HCT116 (cell line): ENCODE data around the gene CDCA4. TPM values are rescaled to one million over a fixed set of nuclear protein-coding genes. Genes with fewer than 3 reads are reported as not detected.

Source experiments
- ATAC-seq: fragments of 200-7000 bp; cut with Tn5 transposase; 2 replicates; pipeline ENCODE4 v1.9.1; 2020; ENCODE audit warnings: mild to moderate bottlenecking, moderate library complexity
- BruUV-seq: library from RNA; stranded (reverse); fragments of 400-500 nt; replicated peaks from 2 replicates; lab custom pipeline; 2021; lab: Mats Ljungman, UMichigan
- CTCF ChIA-PET: fragments of 300-600 bp; sonication (Branson Sonifier 250); formaldehyde crosslinking; loops from one replicate; lab custom pipeline; 2021; ENCODE audit warnings: antibody characterized with exemption; lab: Charles Lee
- POLR2A ChIA-PET: fragments of 300-600, 350-600 bp; sonication (Branson Sonifier 250); formaldehyde crosslinking; loops from one replicate; lab custom pipeline; 2021; ENCODE audit warnings: antibody characterized with exemption; lab: Charles Lee
- RAD21 ChIA-PET, 2 experiments: fragments of 300-600 bp; sonication (Branson Sonifier 250); formaldehyde crosslinking; loops; one replicate each; lab custom pipeline; 2023; ENCODE audit warnings: low total read pairs in 2 of 2; ENCODE audit not compliant: uncharacterized antibody in 2 of 2, unreplicated experiment in 2 of 2, low non-redundant PET in 1 of 2; lab: Charles Lee
- DNase-seq: peaks from one replicate; pipeline ENCODE4 v3.0.0-alpha.2; 2010; ENCODE audit warnings: low read depth, low spot score
- H2AFZ ChIP-seq: fragments of 200-600 bp; shearing (Covaris generic), sonication (generic); 2 replicates; pipeline ENCODE4 v1.6.1; 2017; ENCODE audit warnings: low read depth, mixed run types, mixed read lengths, antibody characterized with exemption, low read length; ENCODE audit not compliant: poor library complexity, severe bottlenecking
- H3K27ac ChIP-seq: 2 replicates; pipeline ENCODE4 v1.5.1; 2012; ENCODE audit warnings: low read depth, low read length
- H3K27me3 ChIP-seq: fragments of 200-600 bp; sonication (generic); 2 replicates; pipeline ENCODE4 v1.6.1; 2016; ENCODE audit warnings: mixed run types, low read length, mixed read lengths; ENCODE audit not compliant: insufficient read depth
- H3K36me3 ChIP-seq, 2 experiments: fragments of 200-500 bp in 1 of 2; fragments of 200-600 bp in 1 of 2; sonication (Bioruptor generic) in 1 of 2; sonication (generic) in 1 of 2; 2 replicates each; pipeline versions ENCODE4 v1.5.1 to v1.6.1; 2014 to 2016; ENCODE audit warnings: low read length in 2 of 2, inconsistent platforms in 1 of 2, mixed read lengths in 1 of 2, mixed run types in 1 of 2; ENCODE audit not compliant: insufficient read depth in 2 of 2, control insufficient read depth in 1 of 2
- H3K4me1 ChIP-seq, 2 experiments: fragments of 200-600 bp in 1 of 2; sonication (generic) in 1 of 2; 2 replicates each; pipeline versions ENCODE4 v1.5.1 to v1.6.1; 2012 to 2017; ENCODE audit warnings: low read length in 2 of 2, inconsistent platforms in 1 of 2, mild to moderate bottlenecking in 1 of 2, mixed read lengths in 1 of 2, mixed run types in 1 of 2, moderate library complexity in 1 of 2; ENCODE audit not compliant: insufficient read depth in 2 of 2, control insufficient read depth in 1 of 2
- H3K4me2 ChIP-seq: fragments of 200-600 bp; sonication (generic); 2 replicates; pipeline ENCODE4 v1.6.1; 2017; ENCODE audit warnings: mixed run types, low read length, mixed read lengths
- H3K4me3 ChIP-seq, 2 experiments: fragments of 200-600 bp in 1 of 2; sonication (generic) in 1 of 2; replicated peaks in 1 of 2; 2 replicates each; pipeline ENCODE4 v1.5.1; 2011 to 2016; ENCODE audit warnings: low read length in 2 of 2, control low read depth in 1 of 2, low read depth in 1 of 2, mild to moderate bottlenecking in 1 of 2, mixed read lengths in 1 of 2, mixed run types in 1 of 2
- H3K79me2 ChIP-seq: fragments of 200-600 bp; sonication (generic); 2 replicates; pipeline ENCODE4 v1.6.1; 2017; ENCODE audit warnings: mild to moderate bottlenecking, mixed run types, low read length, moderate library complexity, mixed read lengths; ENCODE audit not compliant: insufficient read depth
- H3K9ac ChIP-seq: fragments of 200-600 bp; sonication (generic); 2 replicates; pipeline ENCODE4 v1.6.1; 2016; ENCODE audit warnings: low read length, mixed read lengths
- H3K9me2 ChIP-seq: fragments of 200-600 bp; sonication (generic), shearing (Covaris generic); 2 replicates; pipeline ENCODE4 v1.6.1; 2017; ENCODE audit warnings: mixed run types, mild to moderate bottlenecking, moderate library complexity; ENCODE audit not compliant: insufficient read depth
- H3K9me3 ChIP-seq, 2 experiments: fragments of 200-500 bp in 1 of 2; fragments of 200-600 bp in 1 of 2; sonication (Bioruptor generic) in 1 of 2; sonication (generic) in 1 of 2; 2 replicates each; pipeline ENCODE4 v1.6.1; 2014 to 2017; ENCODE audit warnings: low read length in 2 of 2, mixed read lengths in 2 of 2, inconsistent platforms in 1 of 2, low read depth in 1 of 2, mild to moderate bottlenecking in 1 of 2, mixed run types in 1 of 2, moderate library complexity in 1 of 2; ENCODE audit not compliant: control insufficient read depth in 1 of 2, insufficient read depth in 1 of 2
- H4K20me1 ChIP-seq: fragments of 200-600 bp; sonication (generic), shearing (Covaris generic); 2 replicates; pipeline ENCODE4 v1.6.1; 2017; ENCODE audit warnings: mixed run types, mild to moderate bottlenecking, moderate library complexity; ENCODE audit not compliant: insufficient read depth
- ATF3 ChIP-seq: IDR thresholded peaks from 2 replicates; pipeline ENCODE4 v1.6.1; 2012
- CTCF ChIP-seq, 3 experiments: fragments of 200-600 bp in 1 of 3; sonication (generic) in 1 of 3; IDR thresholded peaks in 2 of 3; conservative IDR thresholded peaks in 1 of 3; 2 replicates each; pipeline ENCODE4 v1.5.1; 2012 to 2017; ENCODE audit warnings: low read depth in 2 of 3, low read length in 2 of 3, antibody characterized with exemption in 1 of 3, borderline replicate concordance in 1 of 3, control low read depth in 1 of 3, mild to moderate bottlenecking in 1 of 3, mixed read lengths in 1 of 3, mixed run types in 1 of 3, moderate library complexity in 1 of 3; ENCODE audit not compliant: insufficient read depth in 1 of 3
- SIN3A ChIP-seq: IDR thresholded peaks from 2 replicates; pipeline ENCODE4 v1.6.1; 2012; ENCODE audit warnings: low read depth
- SP1 ChIP-seq: IDR thresholded peaks from 2 replicates; pipeline ENCODE4 v1.6.1; 2012; ENCODE audit warnings: low read depth
- intact Hi-C: fragments of 100-400 bp; cut with micrococcal nuclease; formaldehyde crosslinking; loops from 2 replicates; pipeline ENCODE4 v1.10.0; 2022
- total RNA-seq: library from RNA; stranded (reverse); gene quantifications from one replicate; pipeline ENCODE4 v1.2.1, GENCODE V29; 2021; ENCODE audit not compliant: unreplicated experiment

CDCA4 gene
- total RNA-seq, 1 experiment from 2014 or later = 62.4 TPM

GRCh38 chr14:105012171-105012985 is 8.5 kb downstream of the CDCA4 start:
- peaks cover 3 to 6% of the 10 kb centered on the region in 2 experiments; a peak in 2 of 4 replicates for H3K4me1 ChIP-seq

More at GRCh38 chr14:105012171-105012985, 8.5 kb downstream of the CDCA4 start:
- ATAC-seq (peak; percentile 39; the same call in 1 of the 2 replicates), DNase-seq (no peak)
- intact Hi-C loops = no loop called here
- Histone ChIP-seq H2AFZ (no peak overlapping the region), H3K36me3 (peaks cover 29 to 38% of the 10 kb centered on the region in 2 experiments), H3K4me2 (no peak overlapping the region), H3K27me3 (no peaks in the 10 kb centered on the region), H3K79me2 (peaks cover 90% of the 10 kb centered on the region), H3K27ac (no peak overlapping the region), H3K9me2 (no peaks in the 10 kb centered on the region), H3K9ac (no peak overlapping the region)
- no TSS peak for BruUV-seq
- TF ChIP-seq ATF3 (no peak), CTCF (IDR thresholded peaks at IDR 0.05 in 2 of 3, conservative IDR thresholded peaks at IDR 0.05 in 1 of 3; ENCODE audit: borderline replicate concordance in 1 of 3, insufficient read depth in 1 of 3, low read depth in 2 of 3, low read length in 2 of 3) (peak; percentile 16 to 42 (median 33); a peak in 4 of 6 replicates), SIN3A (no peak), SP1 (no peak)
- TF ChIP-seq, all 23 proteins: peak for 1
- Histone ChIP-seq H3K9me3 (no peaks in the 10 kb centered on the region), H3K4me3 (no peak overlapping the region), H4K20me1 (peaks cover 32% of the 10 kb centered on the region; the same call in 1 of the 2 replicates)
- CTCF ChIA-PET = no interaction called here
- POLR2A ChIA-PET = interaction anchor here (1.4 kb wide), 1 partner anchor 9 kb away, joined by 3 read pairs; the partner anchor contains the start of gene CDCA4
- RAD21 ChIA-PET = no interaction called here
